H1 (cell line): ENCODE data around the gene ZP2. TPM values are rescaled to one million over a fixed set of nuclear protein-coding genes. Genes with fewer than 3 reads are reported as not detected.

Experiments used
- CTCF ChIA-PET: fragments of 300-600 bp; sonication (Branson Sonifier 250); formaldehyde crosslinking; loops from one replicate; lab custom pipeline; 2021; ENCODE audit not compliant: partially characterized antibody; lab: Charles Lee
- POLR2A ChIA-PET: fragments of 300-600 bp; sonication (Branson Sonifier 250); formaldehyde crosslinking; loops from one replicate; lab custom pipeline; 2021; ENCODE audit warnings: inconsistent platforms; ENCODE audit not compliant: partially characterized antibody; lab: Charles Lee
- DNase-seq, 2 experiments: peaks; one replicate each; pipeline versions ENCODE4 v3.0.0 to v3.0.0-alpha.2; 2010 to 2022; ENCODE audit warnings: low spot score in 2 of 2, low read depth in 1 of 2, mixed read lengths in 1 of 2
- FAIRE-seq: peaks from 2 replicates; lab custom pipeline; 2011; peaks lifted over from hg19 to GRCh38; lab: Jason Lieb, UNC
- H2AFZ ChIP-seq: 2 replicates; pipeline ENCODE4 v1.8.1; 2012; ENCODE audit warnings: low read length, inconsistent platforms
- H2AK5ac ChIP-seq: 2 replicates; pipeline ENCODE4 v1.6.1; 2013; ENCODE audit warnings: low read depth, low read length
- H2BK120ac ChIP-seq: replicated peaks from 2 replicates; pipeline ENCODE3; 2013; ENCODE audit warnings: low read depth, low read length, inconsistent platforms
- H2BK12ac ChIP-seq: 2 replicates; pipeline ENCODE4 v1.6.1; 2013; ENCODE audit warnings: low read depth, low read length
- H2BK15ac ChIP-seq: 2 replicates; pipeline ENCODE4 v1.6.1; 2013; ENCODE audit warnings: low read length
- H2BK20ac ChIP-seq: 2 replicates; pipeline ENCODE4 v1.6.1; 2013; ENCODE audit warnings: low read length
- H2BK5ac ChIP-seq: 2 replicates; pipeline ENCODE4 v1.6.1; 2013; ENCODE audit warnings: low read depth, low read length
- H3K14ac ChIP-seq: 2 replicates; pipeline ENCODE4 v1.6.1; 2013; ENCODE audit warnings: inconsistent platforms; ENCODE audit not compliant: insufficient read length
- H3K18ac ChIP-seq: 2 replicates; pipeline ENCODE4 v1.6.1; 2013; ENCODE audit warnings: low read length; ENCODE audit errors: extremely low read depth
- H3K23ac ChIP-seq: 2 replicates; pipeline ENCODE4 v1.6.1; 2013; ENCODE audit warnings: inconsistent platforms; ENCODE audit not compliant: insufficient read length
- H3K23me2 ChIP-seq: 2 replicates; pipeline ENCODE4 v1.6.1; 2013; ENCODE audit warnings: low read depth, low read length
- H3K27ac ChIP-seq: 2 replicates; pipeline ENCODE4 v1.6.1; 2011; ENCODE audit warnings: low read depth, low read length, inconsistent platforms
- H3K27me3 ChIP-seq, 4 experiments: replicated peaks in 1 of 4; 1 replicate in 1 of 4; 2 replicates in 3 of 4; pipeline versions ENCODE4 v1.6.1 to v1.8.1; 2011 to 2013; ENCODE audit warnings: low read length in 3 of 4, mild to moderate bottlenecking in 3 of 4, inconsistent platforms in 2 of 4, mixed read lengths in 2 of 4, moderate library complexity in 1 of 4; ENCODE audit not compliant: control insufficient read depth in 3 of 4, insufficient read depth in 3 of 4; ENCODE audit errors: extremely low read depth in 1 of 4
- H3K36me3 ChIP-seq, 4 experiments: 2 replicates each; pipeline versions ENCODE4 v1.6.1 to v1.8.1; 2011 to 2013; ENCODE audit warnings: mild to moderate bottlenecking in 4 of 4, low read length in 3 of 4, moderate library complexity in 2 of 4, control low read depth in 1 of 4, inconsistent platforms in 1 of 4; ENCODE audit not compliant: insufficient read depth in 4 of 4, control insufficient read depth in 2 of 4
- H3K4ac ChIP-seq: replicated peaks from 2 replicates; pipeline ENCODE3; 2013; ENCODE audit warnings: low read length, low read depth, mixed read lengths, inconsistent platforms; ENCODE audit not compliant: insufficient read length
- H3K4me1 ChIP-seq, 4 experiments: replicated peaks in 1 of 4; 1 replicate in 1 of 4; 2 replicates in 3 of 4; pipeline versions ENCODE4 v1.6.1 to v1.8.1; 2011 to 2013; ENCODE audit warnings: low read length in 3 of 4, inconsistent platforms in 2 of 4, mixed read lengths in 1 of 4; ENCODE audit not compliant: insufficient read depth in 4 of 4, control insufficient read depth in 3 of 4
- H3K4me2 ChIP-seq, 2 experiments: 2 replicates each; pipeline versions ENCODE4 v1.6.1 to v1.8.1; 2011 to 2013; ENCODE audit warnings: low read depth in 2 of 2, low read length in 2 of 2, control low read depth in 1 of 2, inconsistent platforms in 1 of 2, mild to moderate bottlenecking in 1 of 2; ENCODE audit not compliant: insufficient read depth in 1 of 2
- H3K4me3 ChIP-seq, 4 experiments: fragments of 200-600, 300-600 bp in 1 of 4; sonication (generic), shearing (Covaris generic), sonication (Bioruptor Twin) in 1 of 4; 2 replicates each; pipeline versions ENCODE4 v1.5.1 to v1.8.1; 2011 to 2016; ENCODE audit warnings: low read length in 4 of 4, low read depth in 3 of 4, control low read depth in 2 of 4, inconsistent platforms in 2 of 4, mild to moderate bottlenecking in 2 of 4, mixed read lengths in 1 of 4, moderate library complexity in 1 of 4; ENCODE audit not compliant: insufficient read depth in 2 of 4; ENCODE audit errors: extremely low read depth in 1 of 4
- H3K56ac ChIP-seq: replicated peaks from 2 replicates; pipeline ENCODE3; 2013; ENCODE audit warnings: low read depth, mild to moderate bottlenecking, mixed read lengths, low read length, inconsistent platforms; ENCODE audit not compliant: insufficient read length
- H3K79me1 ChIP-seq: 2 replicates; pipeline ENCODE4 v1.6.1; 2013; ENCODE audit warnings: low read depth, low read length, control low read depth
- H3K79me2 ChIP-seq, 2 experiments: 2 replicates each; pipeline versions ENCODE4 v1.6.1 to v1.8.1; 2012 to 2013; ENCODE audit warnings: low read length in 2 of 2, mild to moderate bottlenecking in 2 of 2, inconsistent platforms in 1 of 2; ENCODE audit not compliant: insufficient read depth in 2 of 2, control insufficient read depth in 1 of 2
- H3K9ac ChIP-seq, 4 experiments: replicated peaks in 1 of 4; 1 replicate in 1 of 4; 2 replicates in 3 of 4; pipeline versions ENCODE4 v1.6.1 to v1.8.1; 2011 to 2013; ENCODE audit warnings: low read depth in 3 of 4, low read length in 3 of 4, control low read depth in 2 of 4, mild to moderate bottlenecking in 2 of 4, moderate library complexity in 2 of 4, inconsistent platforms in 1 of 4; ENCODE audit errors: extremely low read depth in 1 of 4
- H3K9me3 ChIP-seq, 2 experiments: 2 replicates each; pipeline versions ENCODE4 v1.6.1 to v1.8.1; 2012 to 2013; ENCODE audit warnings: mild to moderate bottlenecking in 2 of 2, moderate library complexity in 2 of 2, control low read depth in 1 of 2, inconsistent platforms in 1 of 2, low read depth in 1 of 2, low read length in 1 of 2, mixed read lengths in 1 of 2; ENCODE audit not compliant: insufficient read depth in 2 of 2
- H4K20me1 ChIP-seq, 2 experiments: replicated peaks in 1 of 2; 2 replicates each; pipeline versions ENCODE3 to v1.8.1; 2011 to 2013; ENCODE audit warnings: inconsistent platforms in 2 of 2, low read length in 2 of 2, mild to moderate bottlenecking in 1 of 2; ENCODE audit not compliant: insufficient read depth in 2 of 2, control insufficient read depth in 1 of 2
- H4K5ac ChIP-seq: 2 replicates; pipeline ENCODE4 v1.6.1; 2013; ENCODE audit warnings: low read length, low read depth, mixed read lengths, inconsistent platforms; ENCODE audit not compliant: insufficient read length
- H4K8ac ChIP-seq: 2 replicates; pipeline ENCODE4 v1.8.0; 2013; ENCODE audit warnings: mild to moderate bottlenecking, moderate library complexity, low read length, inconsistent platforms; ENCODE audit not compliant: insufficient read depth; ENCODE audit errors: extremely low read depth
- H4K91ac ChIP-seq: replicated peaks from 2 replicates; pipeline ENCODE3; 2013; ENCODE audit warnings: low read length, mixed read lengths, inconsistent platforms; ENCODE audit not compliant: insufficient read length
- ASH2L ChIP-seq: fragments of 200-600, 300-600 bp; sonication (generic); IDR thresholded peaks from one replicate; pipeline ENCODE4 v1.7.1; 2017; ENCODE audit warnings: low read length
- CREB1 ChIP-seq: IDR thresholded peaks from 2 replicates; pipeline ENCODE4 v1.6.1; 2012; ENCODE audit warnings: inconsistent platforms
- EZH2 ChIP-seq: fragments of 200-600 bp; sonication (generic); IDR thresholded peaks from 2 replicates; pipeline ENCODE4 v1.7.1; 2012; ENCODE audit warnings: low read depth, mild to moderate bottlenecking, moderate library complexity, low read length, inconsistent platforms; ENCODE audit not compliant: severe bottlenecking
- HDAC2 ChIP-seq, 2 experiments: fragments of 300-600 bp in 1 of 2; sonication (generic) in 1 of 2; IDR thresholded peaks; 2 replicates each; pipeline ENCODE4 v1.6.1; 2011 to 2012; ENCODE audit warnings: low read depth in 2 of 2, low read length in 2 of 2, mild to moderate bottlenecking in 2 of 2, moderate library complexity in 2 of 2, borderline replicate concordance in 1 of 2, inconsistent platforms in 1 of 2
- JUND ChIP-seq: IDR thresholded peaks from 2 replicates; pipeline ENCODE4 v1.6.1; 2011; ENCODE audit warnings: mild to moderate bottlenecking, improper control_type of control experiment, low read length
- KDM4A ChIP-seq: IDR thresholded peaks from one replicate; pipeline ENCODE4 v1.7.1; 2012; ENCODE audit warnings: low read depth, mild to moderate bottlenecking, moderate library complexity, low read length, inconsistent platforms; ENCODE audit not compliant: severe bottlenecking
- NRF1 ChIP-seq: IDR thresholded peaks from 2 replicates; pipeline ENCODE4 v1.6.1; 2011; ENCODE audit warnings: mild to moderate bottlenecking, low read depth, low read length, improper control_type of control experiment
- RBBP5 ChIP-seq: IDR thresholded peaks from 2 replicates; pipeline ENCODE4 v1.7.1; 2012; ENCODE audit warnings: low read depth, mild to moderate bottlenecking, inconsistent platforms, low read length, moderate library complexity, borderline replicate concordance
- RXRA ChIP-seq: IDR thresholded peaks from 2 replicates; pipeline ENCODE4 v1.6.1; 2011; ENCODE audit warnings: low read depth, mild to moderate bottlenecking, low read length, moderate library complexity; ENCODE audit not compliant: insufficient read depth
- SIX5 ChIP-seq: IDR thresholded peaks from 2 replicates; pipeline ENCODE4 v1.6.1; 2011; ENCODE audit warnings: mild to moderate bottlenecking, low read depth, low read length
- SUZ12 ChIP-seq: fragments of 200-600 bp; sonication (generic); IDR thresholded peaks from 2 replicates; pipeline ENCODE4 v1.6.1; 2012; ENCODE audit warnings: mild to moderate bottlenecking, inconsistent platforms, low read length, moderate library complexity, mixed read lengths
- TBP ChIP-seq: IDR thresholded peaks from 2 replicates; pipeline ENCODE4 v1.6.1; 2011; ENCODE audit warnings: low read depth, low read length, improper control_type of control experiment
- TCF12 ChIP-seq: IDR thresholded peaks from 2 replicates; pipeline ENCODE4 v1.6.1; 2011; ENCODE audit warnings: low read depth, mild to moderate bottlenecking, low read length
- WGBS, 2 experiments: shearing (Covaris generic) in 1 of 2; methylation state at CpG; one replicate each; pipeline versions ENCODE4 v1.1.6 to v1.1.7; 2013 to 2015; ENCODE audit warnings: low lambda C conversion rate in 2 of 2, mixed read lengths in 2 of 2, inconsistent platforms in 1 of 2, low coverage in 1 of 2, missing lambda C conversion rate in 1 of 2; ENCODE audit not compliant: insufficient replicate concordance in 2 of 2, insufficient coverage in 1 of 2, insufficient read length in 1 of 2; ENCODE audit errors: extremely low coverage in 1 of 2, missing lambda C conversion rate in 1 of 2; 5-methylcytosine and 5-hydroxymethylcytosine counted together
- polyA plus RNA-seq, 7 experiments: library from polyadenylated mRNA; depleted of rRNA in 3 of 7; stranded (reverse) in 5 of 7; unstranded in 2 of 7; fragments of >200 nt in 5 of 7; fragments of 200-250 nt in 2 of 7; gene quantifications; 1 replicate in 5 of 7; 2 replicates in 1 of 7; 4 replicates in 1 of 7; pipeline versions ENCODE4 v1.2.1 to v1.2.3, GENCODE V29; 2011 to 2013; ENCODE audit warnings: missing spikeins in 2 of 7, mixed read lengths in 2 of 7
- total RNA-seq: library from RNA; stranded (reverse); fragmentation: NEBNext Ultra II Directional; extraction: Animal tissue kit (Norgen Biotek cat#: 25700); gene quantifications from 2 replicates; pipeline ENCODE4 v1.2.1, GENCODE V29; 2021

ZP2 gene
- total and polyA plus RNA-seq, 2 of the 8 experiments (the other 6 are each of a cell fraction or from before 2014, with no cell fraction given), result not detected

DNA sequence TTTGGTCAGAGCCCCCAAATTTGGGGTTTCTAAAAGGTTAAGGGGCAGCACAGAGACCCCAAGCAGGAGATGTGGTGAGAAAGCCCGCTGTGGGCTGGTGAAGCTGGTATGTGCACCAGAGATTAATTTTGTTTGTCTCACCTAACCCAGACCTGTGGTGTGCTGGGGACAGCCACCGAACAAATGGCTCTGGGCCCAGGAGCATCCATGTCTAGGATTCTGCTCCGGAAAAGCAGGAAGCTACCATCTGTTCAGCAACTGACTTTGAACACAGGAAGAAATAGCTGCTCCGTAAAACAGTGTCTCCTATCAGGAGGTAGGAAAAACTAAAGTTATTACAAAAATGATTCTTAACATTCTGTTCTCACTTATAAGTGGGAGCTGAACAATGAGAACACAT lies 2.7 kb upstream of the ZP2 start:
- Histone ChIP-seq H3K36me3 (no peaks in the 10 kb centered on the region), H2BK15ac (no peak overlapping the region), H3K23me2 (no peaks in the 10 kb centered on the region), H3K18ac (no peak overlapping the region; the same call in 1 of the 2 replicates), H3K79me1 (no peaks in the 10 kb centered on the region), H3K9me3 (no peaks in the 10 kb centered on the region), H4K5ac (no peak overlapping the region), H4K91ac (no peak overlapping the region), H2AK5ac (no peak overlapping the region), H2BK120ac (no peak overlapping the region), H3K4me2 (no peak overlapping the region; a peak in 1 of 4 replicates), H3K79me2 (no peaks in the 10 kb centered on the region), H2AFZ (peak overlapping the region; percentile 95), H3K9ac (no peak overlapping the region), H3K56ac (no peak overlapping the region), H4K8ac (no peak overlapping the region), H3K4me3 (no peak overlapping the region), H3K27ac (no peak overlapping the region), H3K23ac (no peak overlapping the region), H3K4ac (no peak overlapping the region), H3K14ac (no peak overlapping the region), H2BK5ac (no peak overlapping the region), H3K4me1 (no peaks in the 10 kb centered on the region), H4K20me1 (no peaks in the 10 kb centered on the region), H2BK20ac (no peak overlapping the region), H2BK12ac (no peak overlapping the region), H3K27me3 (no peaks in the 10 kb centered on the region)
- TF ChIP-seq JUND (no peak), TBP (no peak), RXRA (no peak), HDAC2 (IDR thresholded peaks at IDR 0.05; ENCODE audit: borderline replicate concordance in 1 of 2, low read depth in 2 of 2, low read length in 2 of 2) (no peak), SUZ12 (no peak), TCF12 (no peak), KDM4A (no peak), EZH2 (no peak), NRF1 (no peak), ASH2L (no peak), CREB1 (no peak), RBBP5 (no peak), SIX5 (no peak)
- 95% methylated on average over 4 of the region's 4 CpGs; no CpG with 5 or more reads in 1 of the 2 experiments for whole genome bisulfite sequencing, 2 experiments
- FAIRE-seq, result no peak
- POLR2A ChIA-PET, result interaction anchor here (0.7 kb wide), 2 partner anchors 9 to 82 kb away, joined by 3 read pairs; no protein-coding TSS in a partner anchor
- CTCF ChIA-PET, result interaction anchor here (0.9 to 1.3 kb wide), 2 partner anchors 39 to 87 kb away, joined by 4 read pairs; no protein-coding TSS in a partner anchor
- no peak for DNase-seq
